HepG2 (cell line): ENCODE measurements around the gene PNKP. TPM values are rescaled to one million over a fixed set of nuclear protein-coding genes. Genes with fewer than 3 reads are reported as not detected.

ENCODE experiments used
- CCDC6 ChIP-seq: sonication (generic); formaldehyde crosslinking; IDR thresholded peaks from 2 replicates; pipeline ENCODE4 v1.8.1; 2022; ENCODE audit warnings: mild to moderate bottlenecking, missing genetic modification reagents, moderate library complexity
- CHD4 ChIP-seq: fragments of 200-600 bp; sonication (generic); IDR thresholded peaks from 2 replicates; pipeline ENCODE4 v1.7.0; 2017; ENCODE audit warnings: mild to moderate bottlenecking, low read length, borderline replicate concordance
- EED ChIP-seq: sonication (generic); formaldehyde crosslinking; IDR thresholded peaks from 2 replicates; pipeline ENCODE4 v1.5.0; 2020; ENCODE audit warnings: mild to moderate bottlenecking, missing genetic modification reagents
- FOXM1 ChIP-seq: sonication (generic); formaldehyde crosslinking; IDR thresholded peaks from 2 replicates; pipeline ENCODE4 v1.5.0; 2020; ENCODE audit warnings: missing genetic modification reagents
- IKZF4 ChIP-seq: sonication (generic); formaldehyde crosslinking; IDR thresholded peaks from 2 replicates; pipeline ENCODE4 v1.5.1; 2020; ENCODE audit warnings: borderline replicate concordance, mild to moderate bottlenecking, low read depth, missing genetic modification reagents; ENCODE audit errors: not compliant biosample characterization
- KLF15 ChIP-seq: sonication (generic); formaldehyde crosslinking; IDR thresholded peaks from 2 replicates; pipeline ENCODE4 v1.8.1; 2023; ENCODE audit warnings: borderline replicate concordance, mild to moderate bottlenecking, inconsistent platforms, missing genetic modification reagents, mixed read lengths
- KLF16 ChIP-seq, 2 experiments: sonication (generic) in 1 of 2; formaldehyde crosslinking in 1 of 2; IDR thresholded peaks; 2 replicates each; pipeline versions ENCODE4 v1.6.1 to v1.8.0; 2016 to 2023; ENCODE audit warnings: missing genetic modification reagents in 2 of 2, missing compliant biosample characterization in 1 of 2
- KMT2B ChIP-seq: IDR thresholded peaks from 2 replicates; pipeline ENCODE4 v1.6.1; 2016; ENCODE audit warnings: missing genetic modification reagents, missing compliant biosample characterization
- MYNN ChIP-seq: sonication (generic); formaldehyde crosslinking; IDR thresholded peaks from 2 replicates; pipeline ENCODE4 v1.4.0; 2020; ENCODE audit warnings: mild to moderate bottlenecking, low read depth, missing genetic modification reagents
- RARG ChIP-seq: sonication (generic); formaldehyde crosslinking; IDR thresholded peaks from 2 replicates; pipeline ENCODE4 v1.4.0; 2020; ENCODE audit warnings: low read depth, mild to moderate bottlenecking, missing genetic modification reagents
- SPEN ChIP-seq: sonication (generic); formaldehyde crosslinking; IDR thresholded peaks from 2 replicates; pipeline ENCODE4 v1.5.1; 2020; ENCODE audit warnings: low read depth, mild to moderate bottlenecking, missing genetic modification reagents
- TBX2 ChIP-seq: sonication (generic); formaldehyde crosslinking; IDR thresholded peaks from 2 replicates; pipeline ENCODE4 v1.5.0; 2020; ENCODE audit warnings: missing genetic modification reagents, mild to moderate bottlenecking, borderline replicate concordance
- ZBTB3 ChIP-seq: sonication (generic); formaldehyde crosslinking; IDR thresholded peaks from 2 replicates; pipeline ENCODE4 v1.4.0; 2020; ENCODE audit warnings: low read depth, mild to moderate bottlenecking, moderate library complexity, missing genetic modification reagents, borderline replicate concordance
- ZNF20 ChIP-seq: sonication (generic); formaldehyde crosslinking; IDR thresholded peaks from 2 replicates; pipeline ENCODE4 v1.4.0; 2020; ENCODE audit warnings: mild to moderate bottlenecking, moderate library complexity, missing genetic modification reagents
- ZNF781 ChIP-seq: sonication (generic); formaldehyde crosslinking; IDR thresholded peaks from 2 replicates; pipeline ENCODE4 v1.5.1; 2020; ENCODE audit warnings: borderline replicate concordance, mild to moderate bottlenecking, missing genetic modification reagents; ENCODE audit errors: not compliant biosample characterization
- polyA plus RNA-seq, 8 experiments: library from polyadenylated mRNA; depleted of rRNA in 3 of 8; stranded (reverse) in 7 of 8; unstranded in 1 of 8; fragments of >200 nt; fragmentation: Illumina TruSeq in 4 of 8; extraction: Trizol in 4 of 8; gene quantifications; 2 replicates each; pipeline versions ENCODE4 v1.2.1 to v1.2.3, GENCODE V29; 2011 to 2016; ENCODE audit warnings: low read depth in 4 of 8, missing spikeins in 1 of 8, mixed read lengths in 1 of 8; ENCODE audit not compliant: insufficient read depth in 1 of 8
- total RNA-seq, 5 experiments: library from RNA; depleted of rRNA; stranded (reverse); fragments of >200 nt; fragmentation: Illumina TruSeq; extraction: Trizol; gene quantifications; 2 replicates each; pipeline ENCODE4 v1.2.3, GENCODE V29; 2016; ENCODE audit warnings: low read depth in 1 of 5
- TF ChIP-seq, protein P1 (sequence below): fragments of 450-650 bp; IDR thresholded peaks from 2 replicates; pipeline ENCODE4 v1.6.1; 2016
- TF ChIP-seq, protein P2 (sequence below): sonication (generic); formaldehyde crosslinking; IDR thresholded peaks from 2 replicates; pipeline ENCODE4 v1.5.1; 2020; ENCODE audit warnings: missing genetic modification reagents, mild to moderate bottlenecking, borderline replicate concordance
- TF ChIP-seq, protein P3 (sequence below): IDR thresholded peaks from 2 replicates; pipeline ENCODE4 v1.6.1; 2016; ENCODE audit warnings: mild to moderate bottlenecking

Gene PNKP
- total and polyA plus RNA-seq, 2 of the 13 experiments (the other 11 are each of a cell fraction or from before 2014, with no cell fraction given): 12.7 to 27.1 TPM

DNA sequence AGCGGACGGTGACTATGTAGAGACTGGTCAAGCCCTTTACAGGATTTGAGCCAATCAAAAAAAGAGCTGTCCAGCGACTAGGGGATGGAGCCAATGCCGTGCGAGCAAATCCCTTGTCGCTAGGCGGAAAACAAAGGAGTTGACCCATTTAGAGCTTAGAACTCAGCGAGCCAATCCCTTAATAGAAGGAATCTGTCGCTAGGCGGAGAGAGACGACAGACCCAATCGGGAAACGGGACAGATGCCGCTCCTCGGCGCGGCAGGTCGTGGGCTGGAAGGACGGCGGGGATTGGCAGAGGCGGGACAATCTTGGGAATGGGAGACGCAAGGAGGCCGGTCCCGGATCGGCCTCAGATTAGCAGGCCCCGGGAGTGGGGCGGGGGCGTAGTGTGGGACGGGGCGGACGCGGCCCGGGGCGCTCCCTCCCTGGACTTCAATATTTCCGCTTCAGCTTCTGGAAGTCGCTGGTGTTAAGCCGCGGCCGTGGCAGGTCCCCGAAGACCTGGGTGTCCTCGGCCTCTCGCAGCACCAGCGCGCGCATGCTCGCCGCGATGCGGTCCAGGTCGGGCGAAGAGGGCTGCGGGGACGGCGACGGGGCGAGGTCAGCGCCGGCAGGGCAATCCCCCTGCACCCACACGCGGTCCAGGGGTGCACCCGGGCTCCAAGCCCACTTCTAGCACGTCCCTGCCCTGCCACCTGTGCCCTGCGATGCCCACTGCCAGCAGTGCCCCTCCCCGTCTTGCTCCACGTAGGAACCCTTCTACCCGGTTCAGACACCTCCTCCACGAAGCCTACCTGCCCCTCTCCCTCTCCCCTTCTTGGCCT is 2.3 kb upstream of the PNKP start (continued):
- TF ChIP-seq, protein P1, sequence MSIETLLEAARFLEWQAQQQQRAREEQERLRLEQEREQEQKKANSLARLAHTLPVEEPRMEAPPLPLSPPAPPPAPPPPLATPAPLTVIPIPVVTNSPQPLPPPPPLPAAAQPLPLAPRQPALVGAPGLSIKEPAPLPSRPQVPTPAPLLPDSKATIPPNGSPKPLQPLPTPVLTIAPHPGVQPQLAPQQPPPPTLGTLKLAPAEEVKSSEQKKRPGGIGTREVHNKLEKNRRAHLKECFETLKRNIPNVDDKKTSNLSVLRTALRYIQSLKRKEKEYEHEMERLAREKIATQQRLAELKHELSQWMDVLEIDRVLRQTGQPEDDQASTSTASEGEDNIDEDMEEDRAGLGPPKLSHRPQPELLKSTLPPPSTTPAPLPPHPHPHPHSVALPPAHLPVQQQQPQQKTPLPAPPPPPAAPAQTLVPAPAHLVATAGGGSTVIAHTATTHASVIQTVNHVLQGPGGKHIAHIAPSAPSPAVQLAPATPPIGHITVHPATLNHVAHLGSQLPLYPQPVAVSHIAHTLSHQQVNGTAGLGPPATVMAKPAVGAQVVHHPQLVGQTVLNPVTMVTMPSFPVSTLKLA: no peak
- TF ChIP-seq IKZF4 (CRISPR knock-in tag): peak; percentile 45
- TF ChIP-seq CHD4: no peak
- 0 out of 2 replicates have a peak, but pooled peaks have one; percentile 23 for TF ChIP-seq FOXM1
- no peak for TF ChIP-seq CCDC6 (CRISPR knock-in tag)
- TF ChIP-seq, protein P2, sequence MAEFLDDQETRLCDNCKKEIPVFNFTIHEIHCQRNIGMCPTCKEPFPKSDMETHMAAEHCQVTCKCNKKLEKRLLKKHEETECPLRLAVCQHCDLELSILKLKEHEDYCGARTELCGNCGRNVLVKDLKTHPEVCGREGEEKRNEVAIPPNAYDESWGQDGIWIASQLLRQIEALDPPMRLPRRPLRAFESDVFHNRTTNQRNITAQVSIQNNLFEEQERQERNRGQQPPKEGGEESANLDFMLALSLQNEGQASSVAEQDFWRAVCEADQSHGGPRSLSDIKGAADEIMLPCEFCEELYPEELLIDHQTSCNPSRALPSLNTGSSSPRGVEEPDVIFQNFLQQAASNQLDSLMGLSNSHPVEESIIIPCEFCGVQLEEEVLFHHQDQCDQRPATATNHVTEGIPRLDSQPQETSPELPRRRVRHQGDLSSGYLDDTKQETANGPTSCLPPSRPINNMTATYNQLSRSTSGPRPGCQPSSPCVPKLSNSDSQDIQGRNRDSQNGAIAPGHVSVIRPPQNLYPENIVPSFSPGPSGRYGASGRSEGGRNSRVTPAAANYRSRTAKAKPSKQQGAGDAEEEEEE (CRISPR knock-in tag): no peak
- no peak for TF ChIP-seq ZNF781
- no peak for TF ChIP-seq MYNN (CRISPR knock-in tag)
- peak in 1 of 2 experiments; percentile 77; a peak in 2 of 4 replicates for TF ChIP-seq KLF16 (CRISPR knock-in tag; IDR thresholded peaks at IDR 0.05)
- TF ChIP-seq KMT2B: peak; percentile 57
- TF ChIP-seq SPEN (CRISPR knock-in tag): no peak; the same call in 1 of the 2 replicates
- TF ChIP-seq, protein P3, sequence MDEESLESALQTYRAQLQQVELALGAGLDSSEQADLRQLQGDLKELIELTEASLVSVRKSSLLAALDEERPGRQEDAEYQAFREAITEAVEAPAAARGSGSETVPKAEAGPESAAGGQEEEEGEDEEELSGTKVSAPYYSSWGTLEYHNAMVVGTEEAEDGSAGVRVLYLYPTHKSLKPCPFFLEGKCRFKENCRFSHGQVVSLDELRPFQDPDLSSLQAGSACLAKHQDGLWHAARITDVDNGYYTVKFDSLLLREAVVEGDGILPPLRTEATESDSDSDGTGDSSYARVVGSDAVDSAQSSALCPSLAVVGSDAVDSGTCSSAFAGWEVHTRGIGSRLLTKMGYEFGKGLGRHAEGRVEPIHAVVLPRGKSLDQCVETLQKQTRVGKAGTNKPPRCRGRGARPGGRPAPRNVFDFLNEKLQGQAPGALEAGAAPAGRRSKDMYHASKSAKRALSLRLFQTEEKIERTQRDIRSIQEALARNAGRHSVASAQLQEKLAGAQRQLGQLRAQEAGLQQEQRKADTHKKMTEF (CRISPR knock-in tag): peak; percentile 52
- TF ChIP-seq EED (CRISPR knock-in tag): peak; percentile 41; the same call in 1 of the 2 replicates
- no peak for TF ChIP-seq ZBTB3 (CRISPR knock-in tag)
- no peak for TF ChIP-seq RARG (CRISPR knock-in tag)
- peak; percentile 65; the same call in 1 of the 2 replicates for TF ChIP-seq KLF15
- peak; percentile 62; the same call in 1 of the 2 replicates for TF ChIP-seq TBX2 (CRISPR knock-in tag)
- TF ChIP-seq ZNF20: 0 out of 2 replicates have a peak, but pooled peaks have one; percentile 31
